OCI-LY3 (cell line): ENCODE measurements around the gene NFYB.

Experiments
- H2AFZ ChIP-seq: fragments of 200-600, 300-600 bp; shearing (Covaris generic); 2 replicates; pipeline ENCODE4 v1.6.0; 2014; ENCODE audit warnings: antibody characterized with exemption, low read depth, low read length
- H3K27ac ChIP-seq: fragments of 200-600, 300-600 bp; sonication (generic); 2 replicates; pipeline ENCODE4 v1.5.1; 2014; ENCODE audit warnings: mild to moderate bottlenecking, low read length, moderate library complexity, mixed read lengths
- H3K27me3 ChIP-seq: fragments of 200-600, 300-600 bp; sonication (generic); 2 replicates; pipeline ENCODE4 v1.6.1; 2014; ENCODE audit warnings: low read depth, low read length, mixed read lengths
- H3K36me3 ChIP-seq: fragments of 200-600, 300-600 bp; sonication (generic); replicated peaks from 2 replicates; pipeline ENCODE3; 2014; ENCODE audit warnings: low read depth, low read length, mixed read lengths
- H3K4me1 ChIP-seq: fragments of 300-600, 200-600 bp; sonication (generic); 2 replicates; pipeline ENCODE4 v1.6.1; 2014; ENCODE audit warnings: low read length, mixed read lengths
- H3K4me2 ChIP-seq: fragments of 200-600, 300-600 bp; sonication (generic); 2 replicates; pipeline ENCODE4 v1.6.1; 2014; ENCODE audit warnings: low read length, mixed read lengths
- H3K4me3 ChIP-seq: fragments of 300-600, 200-600 bp; sonication (generic); 2 replicates; pipeline ENCODE4 v1.5.1; 2014; ENCODE audit warnings: antibody characterized with exemption, mild to moderate bottlenecking, low read length, moderate library complexity
- H3K79me2 ChIP-seq: fragments of 300-600, 200-600 bp; shearing (Covaris generic); 2 replicates; pipeline ENCODE4 v1.6.1; 2014; ENCODE audit warnings: mild to moderate bottlenecking, low read length, mixed read lengths
- H3K9ac ChIP-seq: fragments of 300-600, 200-600 bp; shearing (Covaris generic); 2 replicates; pipeline ENCODE4 v1.6.0; 2014; ENCODE audit warnings: mild to moderate bottlenecking, low read length, moderate library complexity
- H3K9me3 ChIP-seq: fragments of 200-600, 300-600 bp; shearing (Covaris generic); 2 replicates; pipeline ENCODE4 v1.6.1; 2014; ENCODE audit warnings: low read length, mixed read lengths; ENCODE audit not compliant: insufficient read depth
- H4K20me1 ChIP-seq: fragments of 200-600, 300-600 bp; sonication (generic); 2 replicates; pipeline ENCODE4 v1.6.1; 2016; ENCODE audit warnings: low read length, mixed read lengths; ENCODE audit not compliant: insufficient read depth
- EZH2phosphoT487 ChIP-seq: fragments of 200-600 bp; shearing (Covaris generic); IDR thresholded peaks from 2 replicates; pipeline ENCODE4 v1.6.1; 2018; ENCODE audit warnings: antibody characterized with exemption, mixed run types, low read depth
- TF ChIP-seq, protein P1 (sequence below): fragments of 200-600, 300-600 bp; sonication (generic); IDR thresholded peaks from 2 replicates; pipeline ENCODE4 v1.5.1; 2014; ENCODE audit warnings: antibody characterized with exemption, low read length, low read depth

Gene NFYB

DNA sequence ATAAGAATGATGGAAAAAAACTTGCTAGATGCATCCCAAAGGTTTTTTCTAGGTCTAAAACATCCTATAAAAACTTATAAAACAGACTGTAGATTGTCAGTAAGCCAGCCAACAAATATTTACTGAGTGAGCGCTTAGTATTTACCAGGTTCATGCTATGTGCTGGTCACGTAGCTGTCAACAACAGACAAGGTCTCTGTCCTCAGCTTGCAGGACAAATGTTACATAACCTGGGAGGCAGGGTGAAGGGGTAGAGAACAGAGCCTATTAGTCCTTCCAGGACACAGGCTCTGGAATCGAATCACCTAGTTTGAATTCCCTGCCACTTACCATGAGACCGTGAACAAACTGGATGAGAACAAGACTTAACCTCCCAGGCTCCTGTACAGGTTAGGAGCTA lies 6.4 kb downstream of the NFYB start:
- H3K4me2 ChIP-seq, result no peak overlapping the region
- TF ChIP-seq EZH2phosphoT487, result no peak
- TF ChIP-seq, protein P1, sequence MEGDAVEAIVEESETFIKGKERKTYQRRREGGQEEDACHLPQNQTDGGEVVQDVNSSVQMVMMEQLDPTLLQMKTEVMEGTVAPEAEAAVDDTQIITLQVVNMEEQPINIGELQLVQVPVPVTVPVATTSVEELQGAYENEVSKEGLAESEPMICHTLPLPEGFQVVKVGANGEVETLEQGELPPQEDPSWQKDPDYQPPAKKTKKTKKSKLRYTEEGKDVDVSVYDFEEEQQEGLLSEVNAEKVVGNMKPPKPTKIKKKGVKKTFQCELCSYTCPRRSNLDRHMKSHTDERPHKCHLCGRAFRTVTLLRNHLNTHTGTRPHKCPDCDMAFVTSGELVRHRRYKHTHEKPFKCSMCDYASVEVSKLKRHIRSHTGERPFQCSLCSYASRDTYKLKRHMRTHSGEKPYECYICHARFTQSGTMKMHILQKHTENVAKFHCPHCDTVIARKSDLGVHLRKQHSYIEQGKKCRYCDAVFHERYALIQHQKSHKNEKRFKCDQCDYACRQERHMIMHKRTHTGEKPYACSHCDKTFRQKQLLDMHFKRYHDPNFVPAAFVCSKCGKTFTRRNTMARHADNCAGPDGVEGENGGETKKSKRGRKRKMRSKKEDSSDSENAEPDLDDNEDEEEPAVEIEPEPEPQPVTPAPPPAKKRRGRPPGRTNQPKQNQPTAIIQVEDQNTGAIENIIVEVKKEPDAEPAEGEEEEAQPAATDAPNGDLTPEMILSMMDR, result no peak
- 0 out of 2 replicates have a peak, but pooled peaks cover 4% of the 10 kb centered on the region for H4K20me1 ChIP-seq
- peaks cover 59% of the 10 kb centered on the region for H3K36me3 ChIP-seq
- H3K4me3 ChIP-seq, result no peak overlapping the region
- H2AFZ ChIP-seq, result no peak overlapping the region
- H3K27me3 ChIP-seq, result no peaks in the 10 kb centered on the region
- peaks cover 38% of the 10 kb centered on the region for H3K79me2 ChIP-seq
- no peaks in the 10 kb centered on the region for H3K9me3 ChIP-seq
- H3K27ac ChIP-seq, result no peak overlapping the region
- H3K4me1 ChIP-seq, result peaks cover 8% of the 10 kb centered on the region
- no peak overlapping the region for H3K9ac ChIP-seq

DNA sequence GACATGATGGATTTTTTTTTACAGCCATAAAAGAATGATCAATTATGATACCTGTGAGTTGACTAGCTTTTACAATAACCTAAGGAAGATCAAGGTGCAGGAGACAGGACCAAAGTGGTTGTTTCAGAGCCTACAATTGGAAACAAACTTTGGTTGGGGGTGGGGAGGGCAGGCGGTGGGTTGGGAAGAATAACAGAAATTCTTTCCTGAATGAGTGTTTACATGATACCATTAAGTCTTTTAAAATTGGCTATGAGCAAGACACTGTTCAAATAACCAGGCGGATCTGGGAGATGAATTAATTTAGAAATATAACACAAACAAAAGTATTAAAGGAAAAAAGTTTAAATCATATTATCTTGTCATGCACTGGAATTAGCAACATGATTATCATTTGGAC lies 7.2 kb downstream of the NFYB start:
- Histone ChIP-seq H2AFZ (no peak overlapping the region), H3K27ac (no peak overlapping the region), H3K9ac (no peak overlapping the region), H3K9me3 (no peaks in the 10 kb centered on the region), H3K4me3 (no peak overlapping the region), H3K36me3 (peaks cover 66% of the 10 kb centered on the region), H3K4me2 (no peak overlapping the region), H3K79me2 (peaks cover 29% of the 10 kb centered on the region), H4K20me1 (0 out of 2 replicates have a peak, but pooled peaks cover 4% of the 10 kb centered on the region), H3K27me3 (no peaks in the 10 kb centered on the region), H3K4me1 (peaks cover under 1% of the 10 kb centered on the region; the same call in 1 of the 2 replicates)
- no peak for TF ChIP-seq EZH2phosphoT487
- TF ChIP-seq, protein P1, result no peak

GRCh38 chr12:104126548-104126947 lies 11.5 kb downstream of the NFYB start:
- no peaks in the 10 kb centered on the region for H3K9me3 ChIP-seq
- no peaks in the 10 kb centered on the region for H4K20me1 ChIP-seq
- TF ChIP-seq EZH2phosphoT487, result no peak
- TF ChIP-seq, protein P1, result no peak
- no peak overlapping the region for H3K4me3 ChIP-seq
- H3K9ac ChIP-seq, result no peak overlapping the region
- no peak overlapping the region for H2AFZ ChIP-seq
- H3K79me2 ChIP-seq, result peaks cover 8% of the 10 kb centered on the region; the same call in 1 of the 2 replicates
- H3K27me3 ChIP-seq, result no peaks in the 10 kb centered on the region
- no peak overlapping the region for H3K27ac ChIP-seq
- H3K4me1 ChIP-seq, result no peaks in the 10 kb centered on the region
- H3K36me3 ChIP-seq, result peaks cover 47% of the 10 kb centered on the region
- H3K4me2 ChIP-seq, result no peak overlapping the region

GRCh38 chr12:104122298-104122697 lies 15.7 kb downstream of the NFYB start:
- Histone ChIP-seq H3K27me3 (no peaks in the 10 kb centered on the region), H3K9ac (no peak overlapping the region), H2AFZ (no peak overlapping the region), H3K4me1 (no peaks in the 10 kb centered on the region), H3K27ac (no peak overlapping the region), H3K9me3 (no peaks in the 10 kb centered on the region), H3K79me2 (no peaks in the 10 kb centered on the region), H3K4me3 (no peak overlapping the region), H4K20me1 (no peaks in the 10 kb centered on the region), H3K36me3 (peaks cover 34% of the 10 kb centered on the region), H3K4me2 (no peak overlapping the region)
- TF ChIP-seq, protein P1, result no peak
- TF ChIP-seq EZH2phosphoT487, result no peak
